HepG2 (cell line): ENCODE results near the gene NRL.

Experiments
- TERF1 ChIP-seq: sonication (generic); formaldehyde crosslinking; IDR thresholded peaks from 2 replicates; pipeline ENCODE4 v1.8.0; 2022; ENCODE audit warnings: mild to moderate bottlenecking, missing genetic modification reagents, moderate library complexity
- ZNF563 ChIP-seq: sonication (generic); formaldehyde crosslinking; IDR thresholded peaks from 2 replicates; pipeline ENCODE4 v1.8.0; 2022; ENCODE audit warnings: mild to moderate bottlenecking, moderate library complexity, missing genetic modification reagents

- TF ChIP-seq ZNF563 (no peak), TERF1 (CRISPR knock-in tag) (no peak)
Observed at GRCh38 chr14:24122416-24122815, 7.7 kb upstream of the NRL start.
